GM18870 (cell line): ENCODE results near the gene LCN6.
"Not testable (repeated sequence)": the region's sequence is repeated elsewhere in the genome, so short reads cannot be mapped to it uniquely, and the experiment has no call there.

ENCODE experiments used
- ATAC-seq: cut with Tn5 transposase; IDR thresholded peaks from one replicate; pipeline ENCODE4 v1.9.1; 2021; ENCODE audit warnings: moderate library complexity; ENCODE audit not compliant: unreplicated experiment

The LCN6 gene

DNA sequence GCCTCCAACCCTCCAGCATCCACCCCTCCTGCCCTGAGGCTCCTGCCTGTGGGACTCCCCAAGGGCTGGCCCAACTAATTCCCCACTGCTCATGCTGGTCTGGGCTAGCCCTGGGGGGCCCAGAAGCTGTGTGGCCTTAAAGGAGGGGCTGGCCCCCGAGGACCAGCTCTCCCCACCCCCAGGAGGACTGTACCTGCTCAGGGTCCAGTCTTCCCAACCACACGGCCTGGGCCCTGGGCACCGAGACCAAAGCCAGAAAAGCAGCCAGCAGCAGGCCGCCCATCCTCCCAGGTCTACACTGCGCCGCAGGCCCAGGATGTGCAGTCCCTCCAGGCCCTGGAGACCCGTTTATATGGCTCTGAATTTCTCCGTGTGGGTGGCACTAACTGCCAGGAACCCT is at the start of gene LCN6:
Gene LCN6 (minus strand): TSS at position 325 of the 400 bp plus-strand sequence. CDS start 42 bp downstream, at position 283.
- ATAC-seq: no peak

GRCh38 chr9:136796775-136797347 is 48.5 kb upstream of the LCN6 start:
- not testable (repeated sequence) for ATAC-seq

DNA sequence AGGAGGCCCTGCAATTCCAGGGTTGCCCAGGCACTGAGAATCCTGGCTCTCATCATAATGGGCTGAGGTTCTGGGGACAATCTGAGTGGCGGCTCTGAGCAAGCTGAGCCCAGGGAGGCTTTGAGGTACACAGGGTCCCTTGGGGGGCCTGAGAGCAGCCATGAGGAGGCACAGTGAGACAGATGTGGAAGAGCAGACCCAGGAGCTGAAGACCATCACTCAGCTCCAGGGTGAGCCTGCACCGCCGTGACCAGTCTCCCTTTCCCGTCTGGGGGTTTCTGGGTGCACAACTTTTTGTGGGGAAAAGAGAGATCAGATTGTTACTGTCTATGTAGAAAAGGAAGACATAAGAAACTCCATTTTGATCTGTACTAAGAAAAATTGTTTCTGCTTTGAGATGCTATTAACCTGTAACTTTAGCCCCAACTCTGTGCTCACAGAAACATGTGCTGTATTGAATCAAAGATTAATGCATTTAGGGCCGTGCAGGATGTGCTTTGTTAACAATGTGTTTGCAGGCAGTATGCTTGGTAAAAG is 48.0 kb upstream of the LCN6 start, which contains the start of gene CCDC183:
Gene CCDC183 (plus strand): TSS at position 101 of the 537 bp plus-strand sequence. CDS start 60 bp downstream, at position 161.
- ATAC-seq: no peak

- no peak for ATAC-seq
Observed at GRCh38 chr9:136795000-136795348, 46.6 kb upstream of the LCN6 start.

DNA sequence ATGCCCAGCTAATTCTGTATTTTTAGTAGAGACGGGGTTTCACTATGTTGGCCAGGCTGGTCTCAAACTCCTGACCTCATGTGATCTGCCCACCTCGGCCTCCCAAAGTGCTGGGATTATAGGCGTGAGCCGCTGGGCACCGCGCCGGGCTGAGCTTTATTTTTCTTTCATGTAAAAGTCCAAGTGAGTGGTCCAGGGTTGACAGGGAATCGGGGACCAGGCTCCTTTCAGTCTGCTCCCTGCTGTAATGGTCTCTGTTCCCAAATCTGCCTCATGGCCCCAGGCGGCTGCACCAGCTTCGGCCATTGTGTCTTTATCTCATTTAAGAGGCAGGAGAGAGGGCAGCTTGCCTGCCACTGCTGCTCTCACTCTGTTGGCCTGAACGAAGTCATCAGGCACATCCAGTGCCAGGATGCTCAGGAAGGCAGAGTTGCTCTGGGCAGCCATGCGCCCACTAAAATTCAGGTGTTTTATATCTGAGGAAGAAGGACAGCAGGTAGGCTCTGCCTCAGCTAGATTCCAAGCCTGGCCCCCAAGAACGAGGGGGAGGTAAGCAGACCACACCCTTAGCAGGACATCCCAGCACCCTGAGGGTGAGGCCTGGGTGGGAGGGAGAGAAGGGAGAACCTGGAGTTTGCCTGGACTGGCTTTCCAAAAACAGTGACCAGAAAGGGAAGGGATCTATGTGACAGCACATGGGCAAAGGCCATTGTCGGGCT is 46.1 kb upstream of the LCN6 start:
- no peak for ATAC-seq

GRCh38 chr9:136793086-136793946 is 45.0 kb upstream of the LCN6 start:
- ATAC-seq: no peak

GRCh38 chr9:136792321-136793085 is 44.2 kb upstream of the LCN6 start:
- no peak for ATAC-seq

DNA sequence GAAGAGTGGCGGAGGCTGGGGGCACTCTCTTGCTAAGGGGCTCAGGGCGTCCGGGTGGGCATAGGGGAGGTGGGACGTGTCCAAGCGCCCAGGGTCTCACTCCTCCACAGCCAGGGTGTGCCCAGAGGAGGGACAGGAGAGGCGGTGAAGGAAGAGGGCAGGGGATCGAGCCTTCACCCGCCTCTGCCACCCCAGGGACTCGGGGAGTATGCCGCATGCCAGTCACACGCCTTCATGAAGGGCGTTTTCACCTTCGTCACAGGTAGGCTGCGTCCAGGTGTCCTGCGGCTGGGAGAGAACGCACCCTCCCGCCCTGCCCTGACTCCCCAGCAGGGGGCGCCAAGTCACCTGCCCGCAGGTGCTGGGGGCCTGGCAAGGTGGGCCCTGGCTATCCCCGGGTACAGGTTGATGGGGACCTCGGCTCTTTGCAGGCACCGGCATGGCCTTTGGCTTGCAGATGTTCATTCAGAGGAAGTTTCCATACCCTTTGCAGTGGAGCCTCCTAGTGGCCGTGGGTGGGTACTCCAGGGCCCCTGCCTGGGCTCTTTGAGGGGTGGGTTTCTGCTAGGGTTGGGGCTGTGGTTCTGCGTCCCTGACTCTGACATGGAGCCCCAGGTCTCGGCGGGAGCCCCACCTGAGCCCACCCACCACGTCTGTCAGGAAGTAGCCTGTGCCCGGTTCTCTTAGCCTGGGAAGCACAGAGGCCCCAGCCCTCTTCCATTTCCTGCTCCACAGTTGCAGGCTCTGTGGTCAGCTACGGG is 43.4 kb upstream of the LCN6 start:
- peak; percentile 16 for ATAC-seq

GRCh38 chr9:136790640-136791515 is 42.6 kb upstream of the LCN6 start, which contains the start of gene TMEM141:
TSS of gene TMEM141 (plus strand) at chr9:136791344. CDS start at chr9:136791371, 27 bp downstream.
- peak; percentile 58 for ATAC-seq

DNA sequence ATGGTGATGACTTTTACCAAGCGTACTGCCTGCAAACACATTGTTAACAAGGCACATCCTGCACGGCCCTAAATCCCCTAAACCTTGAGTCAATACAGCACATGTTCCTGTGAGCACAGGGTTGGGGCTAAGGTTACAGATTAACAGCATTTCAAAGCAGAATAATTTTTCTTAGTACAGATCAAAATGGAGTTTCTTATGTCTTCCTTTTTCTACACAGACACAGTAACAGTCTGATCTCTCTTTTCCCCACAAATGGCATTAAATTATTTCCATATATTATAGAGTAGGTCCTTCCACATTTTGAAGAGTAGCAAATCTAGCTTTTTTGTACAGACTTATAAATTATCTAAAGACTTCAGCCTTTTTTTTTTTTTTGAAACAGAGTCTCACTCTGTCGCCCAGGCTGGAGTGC is 41.2 kb upstream of the LCN6 start:
- ATAC-seq: no peak

DNA sequence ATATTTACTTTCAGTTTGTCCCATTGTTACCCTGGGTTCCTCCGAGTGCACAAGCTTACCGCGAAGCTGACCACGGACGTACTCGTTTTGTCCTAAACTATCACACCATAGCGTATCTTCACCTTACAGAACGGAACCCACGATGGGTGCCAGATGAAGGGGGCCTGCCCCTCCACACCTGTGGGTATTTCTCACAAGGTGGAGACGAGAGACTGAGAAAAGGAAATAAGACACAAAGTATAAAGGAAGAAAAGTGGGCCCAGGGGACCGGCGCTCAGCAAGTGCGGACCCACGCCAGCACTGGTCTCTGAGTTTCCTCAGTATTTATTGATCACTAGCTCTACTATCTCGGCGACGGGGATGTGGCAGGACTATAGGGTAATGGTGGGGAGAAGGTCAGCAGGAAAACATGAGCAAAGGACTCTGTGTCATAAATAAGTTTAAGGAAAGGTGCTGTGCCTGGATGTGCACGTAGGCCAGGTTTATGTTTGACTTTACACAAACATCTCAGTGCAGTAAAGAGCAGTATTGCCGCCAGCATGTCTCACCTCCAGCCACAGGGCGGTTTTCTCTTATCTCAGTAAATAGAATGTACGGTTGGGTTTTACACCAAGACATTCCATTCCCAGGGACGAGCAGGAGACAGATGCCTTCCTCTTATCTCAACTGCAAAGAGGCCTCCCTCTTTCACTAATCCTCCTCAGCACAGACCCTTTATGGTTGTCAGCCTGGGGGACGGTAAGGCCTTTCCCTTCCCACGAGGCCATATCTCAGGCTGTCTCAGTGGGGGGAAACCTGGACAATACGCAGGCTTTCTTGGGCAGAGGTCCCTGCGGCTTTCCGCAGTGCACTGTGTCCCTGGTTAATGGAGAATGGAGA is 40.6 kb upstream of the LCN6 start:
- ATAC-seq: not testable (repeated sequence)

- ATAC-seq: no peak
Observed at GRCh38 chr9:136787690-136788400, 39.5 kb upstream of the LCN6 start.

DNA sequence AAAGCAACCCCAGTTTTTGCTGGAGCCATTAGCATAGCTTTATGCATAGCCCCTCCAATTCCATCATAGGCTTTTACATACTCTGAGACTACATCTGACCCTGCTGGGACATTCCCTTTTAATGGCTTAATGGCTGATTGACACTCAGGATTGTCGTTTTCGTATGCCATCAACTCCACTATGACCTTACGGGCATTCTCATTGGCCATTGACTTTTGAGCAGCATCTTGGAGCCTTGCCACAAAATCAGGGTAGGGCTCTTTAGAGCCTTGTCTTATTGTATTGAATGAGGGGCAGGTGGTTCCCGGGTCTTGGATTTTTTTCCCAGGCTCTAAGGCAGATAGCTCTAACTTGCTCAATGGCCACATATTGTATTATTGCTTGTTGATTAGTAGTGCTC is 38.7 kb upstream of the LCN6 start:
- not testable (repeated sequence) for ATAC-seq

GRCh38 chr9:136786451-136786850 is 38.1 kb upstream of the LCN6 start:
- ATAC-seq: no peak

- not testable (repeated sequence) for ATAC-seq
Observed at GRCh38 chr9:136785565-136786355, 37.4 kb upstream of the LCN6 start.

DNA sequence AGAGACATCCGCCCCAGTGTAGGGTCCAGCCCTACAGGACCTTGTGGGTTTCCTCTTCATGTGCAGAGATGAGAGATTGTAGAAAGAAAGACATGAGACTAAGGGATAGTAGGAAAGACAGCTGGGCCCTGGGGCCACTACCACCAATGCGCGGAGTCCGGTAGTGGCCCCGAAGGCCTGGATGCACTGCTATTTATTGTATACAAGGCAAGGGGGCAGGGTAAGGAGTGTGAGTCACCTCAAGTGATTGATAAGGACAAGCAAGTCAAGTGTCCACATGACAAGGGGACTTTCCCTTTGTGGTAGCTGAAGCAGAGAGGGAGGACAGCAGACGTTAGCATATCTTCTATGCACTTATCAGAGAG is 36.7 kb upstream of the LCN6 start:
- ATAC-seq: no peak
